Stimulated activated CD8-positive, alpha-beta memory T cell treated with anti-CD3 and anti-CD28 coated beads, Interleukin-2, amount 100 ng/mL, for 1 hour (primary cell): ENCODE results near the gene LRP1.

Source experiments
- DNase-seq, 2 donors: peaks; one replicate each; pipeline ENCODE4 v3.0.0-alpha.2; 2020; ENCODE audit warnings: low read depth in 2 of 2

LRP1 gene

GRCh38 chr12:57223191-57224165, 95.2 kb downstream of the LRP1 start:
- no peak for DNase-seq

DNA sequence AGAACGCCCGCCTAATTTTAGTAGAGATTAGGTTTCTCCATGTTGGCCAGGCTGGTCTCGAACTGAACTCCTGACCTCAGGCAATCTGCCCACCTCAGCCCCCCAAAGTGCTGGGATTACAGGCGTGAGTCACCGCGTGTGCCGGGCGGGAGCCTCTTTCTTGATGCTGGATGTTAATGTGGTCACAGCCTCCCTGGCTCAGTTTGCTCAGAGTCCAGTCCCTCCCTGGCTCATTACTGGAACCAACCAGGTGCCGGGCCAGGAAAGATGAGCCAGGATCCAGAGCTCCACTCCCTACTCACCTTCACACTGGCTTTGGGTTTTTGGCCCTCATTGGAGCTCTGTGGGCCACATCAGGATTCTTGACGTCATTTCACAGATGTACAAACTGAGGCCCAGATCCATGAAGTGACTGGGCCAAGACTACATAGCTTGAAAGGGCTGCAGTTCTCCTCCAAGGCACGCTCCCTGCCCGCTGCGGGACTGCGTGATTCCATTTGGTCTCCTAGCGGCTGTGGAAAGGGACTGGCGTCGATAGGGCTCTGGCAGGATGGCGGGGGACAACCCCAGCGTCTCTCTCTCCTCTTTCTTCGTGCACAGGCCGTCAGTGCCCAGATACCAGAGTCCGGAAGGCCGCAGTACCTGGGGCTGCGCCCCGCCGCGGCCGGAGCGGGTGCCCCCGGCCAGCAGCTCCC, 96.1 kb downstream of the LRP1 start:
- no peak for DNase-seq

DNA sequence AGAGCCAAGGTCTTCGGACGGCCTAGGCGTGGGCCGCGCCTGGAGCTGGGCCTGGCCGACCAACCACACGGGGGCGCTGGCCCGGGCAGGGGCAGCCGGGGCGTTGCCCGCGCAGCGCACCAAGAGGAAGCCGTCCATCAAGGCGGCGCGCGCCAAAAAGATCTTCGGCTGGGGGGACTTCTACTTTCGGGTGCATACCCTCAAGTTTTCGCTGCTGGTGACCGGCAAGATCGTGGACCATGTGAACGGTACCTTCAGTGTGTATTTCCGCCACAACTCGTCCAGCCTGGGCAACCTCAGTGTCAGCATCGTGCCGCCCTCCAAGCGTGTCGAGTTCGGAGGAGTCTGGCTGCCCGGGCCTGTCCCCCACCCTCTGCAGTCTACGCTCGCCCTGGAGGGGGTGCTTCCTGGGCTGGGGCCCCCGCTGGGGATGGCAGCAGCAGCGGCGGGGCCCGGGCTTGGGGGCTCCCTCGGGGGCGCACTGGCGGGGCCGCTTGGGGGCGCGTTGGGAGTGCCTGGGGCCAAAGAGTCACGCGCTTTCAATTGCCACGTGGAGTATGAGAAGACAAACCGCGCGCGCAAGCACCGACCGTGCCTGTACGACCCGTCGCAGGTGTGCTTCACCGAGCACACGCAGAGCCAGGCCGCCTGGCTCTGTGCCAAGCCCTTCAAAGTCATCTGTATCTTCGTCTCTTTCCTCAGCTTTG, 96.8 kb downstream of the LRP1 start:
- DNase-seq: no peak

DNA sequence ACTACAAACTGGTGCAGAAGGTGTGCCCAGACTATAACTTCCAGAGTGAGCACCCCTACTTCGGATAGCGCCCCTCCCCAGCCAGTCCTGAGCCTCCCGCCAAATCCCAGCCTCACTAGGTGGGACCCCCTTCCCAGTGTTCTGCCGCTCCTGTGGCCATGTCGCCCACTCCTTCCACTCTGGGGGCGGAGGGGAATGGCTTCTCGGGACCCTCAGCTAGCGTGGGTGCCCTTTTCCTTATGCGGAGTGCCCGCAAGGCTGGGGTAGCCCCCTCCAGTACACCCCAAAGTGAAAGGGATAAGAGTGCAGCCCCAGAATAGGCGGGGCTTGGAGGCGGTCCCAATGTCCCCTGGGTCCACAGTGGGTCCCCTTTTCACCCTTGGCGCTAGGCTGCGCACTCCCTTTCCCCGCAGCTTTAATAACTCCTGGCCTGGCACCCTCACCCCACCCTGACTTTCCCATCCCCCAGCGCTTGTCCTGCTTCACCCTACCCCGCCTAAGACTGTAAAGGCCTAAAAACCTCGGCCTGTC, 97.5 kb downstream of the LRP1 start:
- no peak for DNase-seq

- DNase-seq: no peak
Observed at GRCh38 chr12:57226588-57227314, 98.5 kb downstream of the LRP1 start.

GRCh38 chr12:57227315-57228115, 99.2 kb downstream of the LRP1 start:
- no peak for DNase-seq

DNA sequence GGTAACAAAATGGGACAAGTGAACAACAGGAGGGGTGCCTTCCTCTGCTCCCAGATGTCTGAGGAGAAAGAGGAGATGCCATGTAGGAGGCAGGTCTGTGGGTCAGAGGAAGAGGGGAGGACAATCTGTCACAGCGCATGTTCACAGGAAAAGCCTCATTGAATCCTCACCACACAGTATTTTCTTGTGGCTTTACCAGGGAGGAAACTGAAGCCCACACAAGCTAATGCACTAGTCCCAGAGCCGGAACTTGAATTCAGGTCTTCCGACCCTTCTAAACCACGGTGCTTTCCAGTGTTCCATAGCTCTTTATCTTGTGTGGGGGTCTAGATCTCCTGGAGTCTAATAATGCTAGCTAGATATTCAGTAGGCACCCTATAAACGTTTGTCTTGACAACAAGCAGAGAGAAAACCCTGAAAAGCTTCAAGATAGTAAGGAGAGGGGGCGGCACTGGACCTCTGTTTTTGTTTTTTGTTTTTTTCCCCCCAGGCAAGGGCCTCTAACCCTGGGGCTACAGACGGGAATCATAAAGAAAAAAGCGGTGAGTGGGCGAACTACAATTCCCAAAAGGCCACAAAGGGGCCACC, 100.9 kb downstream of the LRP1 start:
- no peak for DNase-seq

GRCh38 chr12:57229634-57230380, 101.5 kb downstream of the LRP1 start, which contains the start of gene SHMT2:
Gene SHMT2, plus strand, starts transcription at chr12:57229711. Its CDS starts 68 bp downstream, at chr12:57229779.
- peak; percentile 75 to 88 for DNase-seq

DNA sequence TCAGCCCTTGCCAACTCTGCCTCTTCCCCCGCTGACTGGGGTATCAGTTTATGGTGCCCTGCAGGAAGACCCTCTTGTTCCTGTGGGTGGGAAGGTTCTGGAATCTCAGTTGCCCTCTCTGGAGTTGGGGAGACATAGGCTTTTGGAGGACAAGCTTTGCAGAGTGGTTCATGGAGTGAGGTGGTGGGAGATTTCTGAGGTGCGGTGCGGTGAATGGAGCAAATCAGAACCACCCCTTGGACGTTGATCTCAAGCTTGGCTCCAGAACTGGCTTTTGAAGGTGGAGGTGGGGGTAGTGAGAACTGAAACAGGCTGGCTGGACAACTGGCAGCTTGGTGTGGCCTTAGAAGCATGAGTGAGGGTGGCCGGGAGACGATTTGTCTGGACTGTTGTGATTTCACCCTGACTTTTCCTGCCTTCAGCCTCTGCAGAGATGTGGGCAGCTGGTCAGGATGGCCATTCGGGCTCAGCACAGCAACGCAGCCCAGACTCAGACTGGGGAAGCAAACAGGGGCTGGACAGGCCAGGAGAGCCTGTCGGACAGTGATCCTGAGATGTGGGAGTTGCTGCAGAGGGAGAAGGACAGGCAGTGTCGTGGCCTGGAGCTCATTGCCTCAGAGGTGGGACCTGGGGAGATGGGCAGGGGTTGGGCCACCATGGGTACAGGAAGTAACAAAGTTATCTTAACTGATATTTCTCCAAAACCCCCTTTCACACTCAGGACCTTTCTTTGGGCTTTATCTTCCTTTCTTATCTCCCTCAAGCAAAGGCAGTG, 102.3 kb downstream of the LRP1 start:
- no peak for DNase-seq

DNA sequence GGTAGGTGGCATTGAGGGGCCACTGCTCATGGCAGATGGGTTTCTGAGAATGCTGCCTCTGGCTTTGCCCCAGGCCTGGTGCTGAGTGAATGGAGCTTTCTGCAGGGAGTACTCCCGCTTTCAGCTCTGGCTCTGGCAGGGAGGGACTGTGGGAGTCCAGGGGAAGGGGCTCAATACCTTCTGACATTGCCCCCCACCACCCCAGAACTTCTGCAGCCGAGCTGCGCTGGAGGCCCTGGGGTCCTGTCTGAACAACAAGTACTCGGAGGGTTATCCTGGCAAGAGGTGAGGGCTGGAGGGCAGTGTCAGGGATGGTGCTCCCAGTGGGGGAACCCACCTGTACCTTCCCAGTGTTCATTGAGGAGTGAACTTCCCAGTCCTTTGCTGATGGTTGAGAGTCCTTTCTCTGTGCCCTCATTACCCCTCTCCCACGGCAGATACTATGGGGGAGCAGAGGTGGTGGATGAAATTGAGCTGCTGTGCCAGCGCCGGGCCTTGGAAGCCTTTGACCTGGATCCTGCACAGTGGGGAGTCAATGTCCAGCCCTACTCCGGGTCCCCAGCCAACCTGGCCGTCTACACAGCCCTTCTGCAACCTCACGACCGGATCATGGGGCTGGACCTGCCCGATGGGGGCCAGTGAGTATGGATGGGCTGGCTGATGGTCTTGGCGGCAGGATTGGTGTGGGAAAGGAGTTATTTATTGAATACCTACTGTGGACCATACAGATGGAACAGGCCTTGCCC, 103.2 kb downstream of the LRP1 start:
- no peak for DNase-seq

GRCh38 chr12:57232156-57232756, 104.0 kb downstream of the LRP1 start:
- DNase-seq: no peak

DNA sequence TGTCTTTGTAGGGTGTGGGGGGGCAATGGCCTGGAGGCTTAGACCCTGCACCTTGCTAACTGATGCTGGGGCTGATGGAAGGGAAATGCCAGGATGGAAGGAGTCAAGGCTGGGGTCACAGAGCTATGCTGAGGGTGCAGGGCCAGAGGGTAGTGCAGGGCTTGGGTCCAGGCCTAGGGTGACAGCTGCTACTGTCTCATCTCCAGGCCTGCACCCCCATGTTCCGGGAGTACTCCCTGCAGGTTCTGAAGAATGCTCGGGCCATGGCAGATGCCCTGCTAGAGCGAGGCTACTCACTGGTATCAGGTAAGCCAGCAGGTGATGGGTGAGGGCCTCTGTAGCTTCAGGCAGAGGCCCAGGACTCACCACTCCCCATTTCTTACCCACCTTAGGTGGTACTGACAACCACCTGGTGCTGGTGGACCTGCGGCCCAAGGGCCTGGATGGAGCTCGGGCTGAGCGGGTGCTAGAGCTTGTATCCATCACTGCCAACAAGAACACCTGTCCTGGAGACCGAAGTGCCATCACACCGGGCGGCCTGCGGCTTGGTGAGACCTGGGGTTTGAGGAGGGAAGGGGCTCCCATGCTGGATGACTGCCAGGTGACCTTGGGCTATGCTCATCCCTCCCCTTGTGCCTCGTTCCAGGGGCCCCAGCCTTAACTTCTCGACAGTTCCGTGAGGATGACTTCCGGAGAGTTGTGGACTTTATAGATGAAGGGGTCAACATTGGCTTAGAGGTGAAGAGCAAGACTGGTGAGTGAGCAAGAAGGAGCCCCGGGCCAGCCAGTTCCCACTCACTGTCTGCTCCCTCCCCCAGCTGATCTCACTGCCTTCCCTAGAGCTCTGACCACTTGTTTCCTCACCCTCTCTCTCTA, 105.3 kb downstream of the LRP1 start:
- DNase-seq: no peak

DNA sequence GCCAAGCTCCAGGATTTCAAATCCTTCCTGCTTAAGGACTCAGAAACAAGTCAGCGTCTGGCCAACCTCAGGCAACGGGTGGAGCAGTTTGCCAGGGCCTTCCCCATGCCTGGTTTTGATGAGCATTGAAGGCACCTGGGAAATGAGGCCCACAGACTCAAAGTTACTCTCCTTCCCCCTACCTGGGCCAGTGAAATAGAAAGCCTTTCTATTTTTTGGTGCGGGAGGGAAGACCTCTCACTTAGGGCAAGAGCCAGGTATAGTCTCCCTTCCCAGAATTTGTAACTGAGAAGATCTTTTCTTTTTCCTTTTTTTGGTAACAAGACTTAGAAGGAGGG, 105.9 kb downstream of the LRP1 start:
- no peak for DNase-seq

DNA sequence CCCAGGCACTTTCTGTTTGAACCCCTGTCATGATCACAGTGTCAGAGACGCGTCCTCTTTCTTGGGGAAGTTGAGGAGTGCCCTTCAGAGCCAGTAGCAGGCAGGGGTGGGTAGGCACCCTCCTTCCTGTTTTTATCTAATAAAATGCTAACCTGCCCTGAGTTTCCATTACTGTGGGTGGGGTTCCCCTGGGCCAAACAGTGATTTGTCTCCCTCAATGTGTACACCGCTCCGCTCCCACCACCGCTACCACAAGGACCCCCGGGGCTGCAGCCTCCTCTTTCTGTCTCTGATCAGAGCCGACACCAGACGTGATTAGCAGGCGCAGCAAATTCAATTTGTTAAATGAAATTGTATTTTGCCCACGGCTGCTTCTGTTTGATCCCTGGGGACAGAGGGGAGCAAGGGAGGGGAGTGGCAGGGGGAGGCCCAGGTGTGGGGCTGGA, 106.3 kb downstream of the LRP1 start:
- DNase-seq: no peak

DNA sequence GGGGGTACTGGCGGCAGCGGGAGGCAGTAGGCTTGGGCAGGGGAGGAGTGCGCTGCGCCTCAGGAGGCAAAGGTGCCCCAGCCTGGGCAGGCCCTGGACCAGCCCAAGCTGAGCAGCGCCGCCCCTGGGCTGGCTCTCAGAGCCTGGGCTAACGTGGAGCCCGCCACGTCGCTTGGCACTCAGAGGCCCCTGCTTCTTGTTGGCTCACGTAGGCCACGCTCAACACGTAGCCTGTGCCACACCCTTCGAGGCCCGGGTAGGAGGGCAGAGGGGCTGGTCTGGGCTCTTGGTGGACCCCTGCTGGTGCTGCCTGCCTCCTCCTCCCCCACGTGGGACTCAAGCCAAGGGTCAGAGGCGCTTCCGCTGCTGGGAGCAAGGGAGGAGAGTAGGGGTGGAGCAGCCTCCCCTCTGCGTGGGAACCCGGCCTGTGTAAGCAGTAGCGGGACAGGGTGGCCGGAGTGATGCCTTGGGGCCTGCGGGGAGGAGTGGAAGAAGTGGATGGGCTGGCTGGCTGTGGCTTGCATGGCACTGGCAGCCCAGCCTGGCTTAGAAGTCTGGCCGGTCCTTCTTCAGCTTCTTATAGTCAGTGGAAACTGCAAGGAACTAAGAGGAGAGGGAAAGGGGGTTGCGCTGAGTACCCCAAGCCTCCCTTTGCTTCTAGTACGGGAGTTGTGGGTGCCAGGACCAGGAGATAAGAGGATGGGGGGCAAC, 106.9 kb downstream of the LRP1 start:
- DNase-seq: no peak

GRCh38 chr12:57235728-57236131, 107.4 kb downstream of the LRP1 start:
- no peak for DNase-seq
